HepG2 (cell line): Measurements from ENCODE around the gene STK39. TPM values are rescaled to one million over a fixed set of nuclear protein-coding genes. Genes with fewer than 3 reads are reported as not detected.

Experiments used
- JUND ChIP-seq: sonication (generic); formaldehyde crosslinking; IDR thresholded peaks from 2 replicates; pipeline ENCODE4 v1.8.0; 2022; ENCODE audit warnings: mild to moderate bottlenecking, missing genetic modification reagents
- KAT2B ChIP-seq: fragments of 150-350 bp; IDR thresholded peaks from 2 replicates; pipeline ENCODE4 v1.6.1; 2014; ENCODE audit warnings: low read depth, low read length, borderline replicate concordance
- KDM3A ChIP-seq: IDR thresholded peaks from 2 replicates; pipeline ENCODE4 v1.6.1; 2018; ENCODE audit warnings: low read depth, missing compliant biosample characterization
- MAFK ChIP-seq, 2 experiments: IDR thresholded peaks in 1 of 2; conservative IDR thresholded peaks in 1 of 2; 2 replicates each; pipeline ENCODE4 v1.6.1; 2011; ENCODE audit warnings: improper control_type of control experiment in 2 of 2, low read length in 2 of 2
- SMAD9 ChIP-seq: sonication (generic); formaldehyde crosslinking; IDR thresholded peaks from 2 replicates; pipeline ENCODE4 v1.5.1; 2020; ENCODE audit warnings: mild to moderate bottlenecking, missing genetic modification reagents
- TBX2 ChIP-seq: sonication (generic); formaldehyde crosslinking; IDR thresholded peaks from 2 replicates; pipeline ENCODE4 v1.5.0; 2020; ENCODE audit warnings: missing genetic modification reagents, mild to moderate bottlenecking, borderline replicate concordance
- ZNF431 ChIP-seq: sonication (generic); formaldehyde crosslinking; IDR thresholded peaks from 2 replicates; pipeline ENCODE4 v1.9.0; 2022; ENCODE audit warnings: missing genetic modification reagents, low read depth, mild to moderate bottlenecking, borderline replicate concordance
- polyA plus RNA-seq, 8 experiments: library from polyadenylated mRNA; depleted of rRNA in 3 of 8; stranded (reverse) in 7 of 8; unstranded in 1 of 8; fragments of >200 nt; fragmentation: Illumina TruSeq in 4 of 8; extraction: Trizol in 4 of 8; gene quantifications; 2 replicates each; pipeline versions ENCODE4 v1.2.1 to v1.2.3, GENCODE V29; 2011 to 2016; ENCODE audit warnings: low read depth in 4 of 8, missing spikeins in 1 of 8, mixed read lengths in 1 of 8; ENCODE audit not compliant: insufficient read depth in 1 of 8
- total RNA-seq, 5 experiments: library from RNA; depleted of rRNA; stranded (reverse); fragments of >200 nt; fragmentation: Illumina TruSeq; extraction: Trizol; gene quantifications; 2 replicates each; pipeline ENCODE4 v1.2.3, GENCODE V29; 2016; ENCODE audit warnings: low read depth in 1 of 5
- TF ChIP-seq, protein P1 (sequence below): sonication (generic); formaldehyde crosslinking; IDR thresholded peaks from 2 replicates; pipeline ENCODE4 v1.5.1; 2020; ENCODE audit warnings: mild to moderate bottlenecking, missing genetic modification reagents, moderate library complexity
- TF ChIP-seq, protein P2 (sequence below): sonication (generic); formaldehyde crosslinking; IDR thresholded peaks from 2 replicates; pipeline ENCODE4 v1.4.0; 2020; ENCODE audit warnings: missing genetic modification reagents
- TF ChIP-seq, protein P3 (sequence below): fragments of 450-650 bp; IDR thresholded peaks from 2 replicates; pipeline ENCODE4 v1.6.1; 2017

Gene STK39
- total and polyA plus RNA-seq, 2 of the 13 experiments (the other 11 are each of a cell fraction or from before 2014, with no cell fraction given): 27.3 to 38.4 TPM

DNA sequence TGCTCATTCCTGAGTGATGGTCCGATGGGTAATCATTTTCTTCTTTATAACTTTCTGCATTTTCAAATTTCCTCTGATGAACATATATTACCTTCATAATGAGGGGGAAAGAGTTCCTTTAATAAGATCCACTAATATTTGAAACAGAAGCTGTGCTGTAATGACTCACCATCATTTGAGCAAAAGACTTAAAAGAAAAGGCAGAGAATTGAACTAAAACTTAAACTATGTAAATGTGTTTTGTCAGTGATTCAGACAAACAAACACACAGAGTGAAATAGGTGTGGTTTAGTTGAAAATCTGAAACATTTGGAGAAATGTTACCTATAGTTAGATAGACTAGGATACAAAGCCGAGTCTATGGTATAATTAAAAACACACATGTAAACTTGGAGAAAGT lies 209.6 kb downstream of the STK39 start (continued):
- no peak for TF ChIP-seq KDM3A (CRISPR knock-in tag)
- no peak for TF ChIP-seq JUND (CRISPR knock-in tag)
- TF ChIP-seq ZNF431 (CRISPR knock-in tag): no peak
- TF ChIP-seq, protein P1, sequence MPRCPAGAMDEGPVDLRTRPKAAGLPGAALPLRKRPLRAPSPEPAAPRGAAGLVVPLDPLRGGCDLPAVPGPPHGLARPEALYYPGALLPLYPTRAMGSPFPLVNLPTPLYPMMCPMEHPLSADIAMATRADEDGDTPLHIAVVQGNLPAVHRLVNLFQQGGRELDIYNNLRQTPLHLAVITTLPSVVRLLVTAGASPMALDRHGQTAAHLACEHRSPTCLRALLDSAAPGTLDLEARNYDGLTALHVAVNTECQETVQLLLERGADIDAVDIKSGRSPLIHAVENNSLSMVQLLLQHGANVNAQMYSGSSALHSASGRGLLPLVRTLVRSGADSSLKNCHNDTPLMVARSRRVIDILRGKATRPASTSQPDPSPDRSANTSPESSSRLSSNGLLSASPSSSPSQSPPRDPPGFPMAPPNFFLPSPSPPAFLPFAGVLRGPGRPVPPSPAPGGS (CRISPR knock-in tag): no peak
- TF ChIP-seq, protein P2, sequence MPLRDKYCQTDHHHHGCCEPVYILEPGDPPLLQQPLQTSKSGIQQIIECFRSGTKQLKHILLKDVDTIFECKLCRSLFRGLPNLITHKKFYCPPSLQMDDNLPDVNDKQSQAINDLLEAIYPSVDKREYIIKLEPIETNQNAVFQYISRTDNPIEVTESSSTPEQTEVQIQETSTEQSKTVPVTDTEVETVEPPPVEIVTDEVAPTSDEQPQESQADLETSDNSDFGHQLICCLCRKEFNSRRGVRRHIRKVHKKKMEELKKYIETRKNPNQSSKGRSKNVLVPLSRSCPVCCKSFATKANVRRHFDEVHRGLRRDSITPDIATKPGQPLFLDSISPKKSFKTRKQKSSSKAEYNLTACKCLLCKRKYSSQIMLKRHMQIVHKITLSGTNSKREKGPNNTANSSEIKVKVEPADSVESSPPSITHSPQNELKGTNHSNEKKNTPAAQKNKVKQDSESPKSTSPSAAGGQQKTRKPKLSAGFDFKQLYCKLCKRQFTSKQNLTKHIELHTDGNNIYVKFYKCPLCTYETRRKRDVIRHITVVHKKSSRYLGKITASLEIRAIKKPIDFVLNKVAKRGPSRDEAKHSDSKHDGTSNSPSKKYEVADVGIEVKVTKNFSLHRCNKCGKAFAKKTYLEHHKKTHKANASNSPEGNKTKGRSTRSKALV: no peak
- no peak for TF ChIP-seq MAFK (conservative IDR thresholded peaks at IDR 0.05 in 1 of 2, IDR thresholded peaks at IDR 0.05 in 1 of 2; ENCODE audit: low read length in 2 of 2)
- TF ChIP-seq, protein P3, sequence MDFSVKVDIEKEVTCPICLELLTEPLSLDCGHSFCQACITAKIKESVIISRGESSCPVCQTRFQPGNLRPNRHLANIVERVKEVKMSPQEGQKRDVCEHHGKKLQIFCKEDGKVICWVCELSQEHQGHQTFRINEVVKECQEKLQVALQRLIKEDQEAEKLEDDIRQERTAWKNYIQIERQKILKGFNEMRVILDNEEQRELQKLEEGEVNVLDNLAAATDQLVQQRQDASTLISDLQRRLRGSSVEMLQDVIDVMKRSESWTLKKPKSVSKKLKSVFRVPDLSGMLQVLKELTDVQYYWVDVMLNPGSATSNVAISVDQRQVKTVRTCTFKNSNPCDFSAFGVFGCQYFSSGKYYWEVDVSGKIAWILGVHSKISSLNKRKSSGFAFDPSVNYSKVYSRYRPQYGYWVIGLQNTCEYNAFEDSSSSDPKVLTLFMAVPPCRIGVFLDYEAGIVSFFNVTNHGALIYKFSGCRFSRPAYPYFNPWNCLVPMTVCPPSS: no peak
- no peak for TF ChIP-seq KAT2B
- TF ChIP-seq SMAD9 (CRISPR knock-in tag): no peak
- no peak for TF ChIP-seq TBX2 (CRISPR knock-in tag)
